ENCODE results near the gene SULT1C2. TPM values are rescaled to one million over a fixed set of nuclear protein-coding genes. Genes with fewer than 3 reads are reported as not detected.

Gene SULT1C2
- total RNA-seq, 1 donor from 2014 or later, result 1.9 TPM

- no peak for DNase-seq
- intact Hi-C loops (cut with micrococcal nuclease), result no loop called here
- no peak for TF ChIP-seq CTCF (IDR thresholded peaks at IDR 0.05; ENCODE audit: borderline replicate concordance)
- no peak overlapping the region for H3K4me3 ChIP-seq
- no peaks in the 10 kb centered on the region for H3K27me3 ChIP-seq (ENCODE audit: low read depth)
- peaks cover 3% of the 10 kb centered on the region for H3K9me3 ChIP-seq (replicated peaks)
- no peak overlapping the region for H3K27ac ChIP-seq (replicated peaks)
- no peaks in the 10 kb centered on the region for H3K4me1 ChIP-seq
- H3K36me3 ChIP-seq, result no peaks in the 10 kb centered on the region
Measured at GRCh38 chr2:108287169-108287568, 1.5 kb upstream of the SULT1C2 start.

- no peaks in the 10 kb centered on the region for H3K36me3 ChIP-seq
- TF ChIP-seq CTCF (IDR thresholded peaks at IDR 0.05; ENCODE audit: borderline replicate concordance), result no peak
Measured at GRCh38 chr2:108293850-108294249, 5.2 kb downstream of the SULT1C2 start.

GRCh38 chr2:108297436-108298141 is 8.9 kb downstream of the SULT1C2 start:
- Histone ChIP-seq H3K27ac (replicated peaks) (no peak overlapping the region), H3K27me3 (ENCODE audit: low read depth) (no peaks in the 10 kb centered on the region), H3K36me3 (no peaks in the 10 kb centered on the region), H3K4me1 (no peaks in the 10 kb centered on the region), H3K4me3 (no peak overlapping the region), H3K9me3 (replicated peaks) (no peaks in the 10 kb centered on the region)
- DNase-seq, result no peak
- intact Hi-C loops (cut with micrococcal nuclease), result no loop called here
- TF ChIP-seq CTCF (IDR thresholded peaks at IDR 0.05; ENCODE audit: borderline replicate concordance), result no peak

More at GRCh38 chr2:108293850-108294249, 5.2 kb downstream of the SULT1C2 start:
- Histone ChIP-seq H3K27me3 (ENCODE audit: low read depth) (no peaks in the 10 kb centered on the region), H3K4me3 (no peak overlapping the region), H3K27ac (replicated peaks) (no peak overlapping the region), H3K9me3 (replicated peaks) (peaks cover 3% of the 10 kb centered on the region), H3K4me1 (no peaks in the 10 kb centered on the region)
- no peak for DNase-seq
- intact Hi-C loops (cut with micrococcal nuclease), result no loop called here

- H3K36me3 ChIP-seq, result no peaks in the 10 kb centered on the region
- H3K4me1 ChIP-seq, result no peaks in the 10 kb centered on the region
- TF ChIP-seq CTCF (IDR thresholded peaks at IDR 0.05; ENCODE audit: borderline replicate concordance), result no peak
- no peak overlapping the region for H3K4me3 ChIP-seq
- H3K27ac ChIP-seq (replicated peaks), result no peak overlapping the region
- DNase-seq, result no peak
- H3K9me3 ChIP-seq (replicated peaks), result no peaks in the 10 kb centered on the region
- H3K27me3 ChIP-seq (ENCODE audit: low read depth), result no peaks in the 10 kb centered on the region
- intact Hi-C loops (cut with micrococcal nuclease), result no loop called here
Measured at GRCh38 chr2:108301558-108301957, 12.9 kb downstream of the SULT1C2 start.

- H3K4me1 ChIP-seq, result no peaks in the 10 kb centered on the region
- TF ChIP-seq CTCF (IDR thresholded peaks at IDR 0.05; ENCODE audit: borderline replicate concordance), result no peak
- H3K27ac ChIP-seq (replicated peaks), result no peak overlapping the region
- no peak overlapping the region for H3K4me3 ChIP-seq
- intact Hi-C loops (cut with micrococcal nuclease), result no loop called here
- DNase-seq, result no peak
- H3K9me3 ChIP-seq (replicated peaks), result no peaks in the 10 kb centered on the region
- no peaks in the 10 kb centered on the region for H3K36me3 ChIP-seq
- no peaks in the 10 kb centered on the region for H3K27me3 ChIP-seq (ENCODE audit: low read depth)
Measured at GRCh38 chr2:108304975-108305374, 16.3 kb downstream of the SULT1C2 start.
